Measurements from ENCODE around the gene RPS6KL1.

The RPS6KL1 gene

GRCh38 chr14:74961238-74961911 lies 38.3 kb upstream of the RPS6KL1 start:
- Histone ChIP-seq H3K79me2 (ENCODE audit: insufficient read depth, low read depth) (no peaks in the 10 kb centered on the region), H3K27ac (no peak overlapping the region), H3K27me3 (ENCODE audit: insufficient read depth, low read depth) (peaks cover 3% of the 10 kb centered on the region), H3K36me3 (ENCODE audit: insufficient read depth) (no peaks in the 10 kb centered on the region), H4K20me1 (ENCODE audit: insufficient read depth) (no peaks in the 10 kb centered on the region), H3K4me2 (no peak overlapping the region), H3K9ac (no peak overlapping the region), H2AFZ (ENCODE audit: low read depth) (no peak overlapping the region), H3K4me1 (ENCODE audit: low read depth, poor library complexity, severe bottlenecking) (no peaks in the 10 kb centered on the region), H3K4me3 (IDR thresholded peaks at IDR 0.05; ENCODE audit: insufficient read depth, low read depth, low read length) (no peak overlapping the region)
- no peak for TF ChIP-seq CTCF (conservative IDR thresholded peaks at IDR 0.05; ENCODE audit: low read depth, low read length)

DNA sequence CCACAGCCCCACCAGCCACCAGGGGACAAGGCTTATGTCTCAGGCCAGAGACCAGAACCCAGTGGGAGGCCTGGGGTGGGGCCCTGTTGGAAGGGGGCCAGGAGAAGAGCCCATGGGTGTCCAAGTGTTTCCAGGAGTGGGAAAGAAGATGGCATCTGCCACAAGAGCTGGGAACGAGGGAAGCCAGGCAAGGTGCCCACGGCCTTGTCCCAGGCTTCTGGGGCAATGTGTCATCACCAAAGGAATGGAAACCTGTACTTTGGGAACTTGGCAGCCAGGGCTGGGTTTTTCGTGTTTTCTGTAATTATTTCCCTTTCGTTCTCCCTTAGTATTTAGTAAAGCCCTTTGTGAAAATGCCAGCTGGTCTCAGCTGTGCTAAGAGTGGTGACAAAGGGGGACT lies 37.7 kb upstream of the RPS6KL1 start:
- H3K27me3 ChIP-seq (ENCODE audit: insufficient read depth, low read depth): peaks cover 3% of the 10 kb centered on the region
- no peaks in the 10 kb centered on the region for H3K79me2 ChIP-seq (ENCODE audit: insufficient read depth, low read depth)
- H3K27ac ChIP-seq: no peak overlapping the region
- TF ChIP-seq CTCF (conservative IDR thresholded peaks at IDR 0.05; ENCODE audit: low read depth, low read length): no peak
- H3K4me3 ChIP-seq (IDR thresholded peaks at IDR 0.05; ENCODE audit: insufficient read depth, low read depth, low read length): no peak overlapping the region
- no peaks in the 10 kb centered on the region for H4K20me1 ChIP-seq (ENCODE audit: insufficient read depth)
- no peak overlapping the region for H3K4me2 ChIP-seq
- H2AFZ ChIP-seq (ENCODE audit: low read depth): no peak overlapping the region
- H3K9ac ChIP-seq: no peak overlapping the region
- H3K4me1 ChIP-seq (ENCODE audit: low read depth, poor library complexity, severe bottlenecking): no peaks in the 10 kb centered on the region
- no peaks in the 10 kb centered on the region for H3K36me3 ChIP-seq (ENCODE audit: insufficient read depth)

DNA sequence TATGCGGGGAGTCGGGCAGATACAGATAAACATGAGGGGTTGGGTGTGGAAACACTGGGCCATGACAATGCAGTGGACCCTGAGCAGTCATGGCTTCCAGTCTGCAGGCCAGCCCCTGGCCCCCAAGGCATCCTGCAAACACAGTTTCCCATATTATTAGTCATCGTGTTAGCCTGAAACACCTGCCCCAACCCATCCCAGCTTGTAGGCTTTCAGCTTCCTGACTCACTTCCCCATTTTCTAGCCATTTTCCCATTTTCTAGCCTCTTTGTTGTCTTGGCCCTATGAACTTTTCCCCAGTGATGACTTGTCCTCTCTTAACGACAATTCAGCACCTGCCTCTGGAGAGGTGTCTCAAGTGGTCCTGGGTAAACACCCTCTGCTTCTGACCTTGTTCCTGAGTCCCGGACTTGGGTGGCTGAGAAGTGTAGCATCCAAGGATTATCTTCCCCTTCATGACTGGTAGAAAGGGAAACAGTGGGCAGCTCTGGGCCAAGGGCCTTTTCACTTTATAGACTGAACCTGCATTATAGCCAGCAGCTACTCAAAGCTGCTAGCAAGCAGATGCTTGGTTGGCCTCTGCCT lies 36.6 kb upstream of the RPS6KL1 start:
- no peak overlapping the region for H3K4me2 ChIP-seq
- no peaks in the 10 kb centered on the region for H3K4me1 ChIP-seq (ENCODE audit: low read depth, poor library complexity, severe bottlenecking)
- H3K27me3 ChIP-seq (ENCODE audit: insufficient read depth, low read depth): no peaks in the 10 kb centered on the region; the same call in 1 of the 2 replicates
- no peak overlapping the region for H3K9ac ChIP-seq
- no peak overlapping the region for H3K4me3 ChIP-seq (IDR thresholded peaks at IDR 0.05; ENCODE audit: insufficient read depth, low read depth, low read length)
- no peaks in the 10 kb centered on the region for H4K20me1 ChIP-seq (ENCODE audit: insufficient read depth)
- no peak for TF ChIP-seq CTCF (conservative IDR thresholded peaks at IDR 0.05; ENCODE audit: low read depth, low read length)
- no peak overlapping the region for H3K27ac ChIP-seq
- no peaks in the 10 kb centered on the region for H3K36me3 ChIP-seq (ENCODE audit: insufficient read depth)
- H2AFZ ChIP-seq (ENCODE audit: low read depth): no peak overlapping the region
- no peaks in the 10 kb centered on the region for H3K79me2 ChIP-seq (ENCODE audit: insufficient read depth, low read depth)

- Histone ChIP-seq H3K27ac (no peak overlapping the region), H3K27me3 (ENCODE audit: insufficient read depth, low read depth) (no peaks in the 10 kb centered on the region), H2AFZ (ENCODE audit: low read depth) (no peak overlapping the region), H3K9ac (no peak overlapping the region), H4K20me1 (ENCODE audit: insufficient read depth) (no peaks in the 10 kb centered on the region), H3K79me2 (ENCODE audit: insufficient read depth, low read depth) (no peaks in the 10 kb centered on the region), H3K4me2 (no peak overlapping the region), H3K4me3 (IDR thresholded peaks at IDR 0.05; ENCODE audit: insufficient read depth, low read depth, low read length) (no peak overlapping the region), H3K4me1 (ENCODE audit: low read depth, poor library complexity, severe bottlenecking) (no peaks in the 10 kb centered on the region), H3K36me3 (ENCODE audit: insufficient read depth) (no peaks in the 10 kb centered on the region)
- TF ChIP-seq CTCF (conservative IDR thresholded peaks at IDR 0.05; ENCODE audit: low read depth, low read length): no peak
Measured at GRCh38 chr14:74956280-74957072, 33.4 kb upstream of the RPS6KL1 start.
